Measurements from ENCODE around the gene DPT.

DPT gene

GRCh38 chr1:168698453-168698852 lies 30.6 kb downstream of the DPT start:
- DNase-seq (ENCODE audit: low read depth): no peak

- DNase-seq (ENCODE audit: low read depth): no peak
Observed at GRCh38 chr1:168697356-168698126, 31.5 kb downstream of the DPT start.

GRCh38 chr1:168696125-168696760 lies 32.8 kb downstream of the DPT start:
- DNase-seq (ENCODE audit: low read depth): no peak

GRCh38 chr1:168693872-168694238 lies 35.2 kb downstream of the DPT start:
- DNase-seq (ENCODE audit: low read depth): no peak

GRCh38 chr1:168693197-168693871 lies 35.7 kb downstream of the DPT start:
- no peak for DNase-seq (ENCODE audit: low read depth)

GRCh38 chr1:168692472-168692871 lies 36.5 kb downstream of the DPT start:
- DNase-seq (ENCODE audit: low read depth): no peak

GRCh38 chr1:168691541-168691940 lies 37.5 kb downstream of the DPT start:
- no peak for DNase-seq (ENCODE audit: low read depth)

- DNase-seq (ENCODE audit: low read depth): no peak
Observed at GRCh38 chr1:168689726-168690602, 39.0 kb downstream of the DPT start.

- DNase-seq (ENCODE audit: low read depth): no peak
Observed at GRCh38 chr1:168689327-168689657, 39.7 kb downstream of the DPT start.

- no peak for DNase-seq (ENCODE audit: low read depth)
Observed at GRCh38 chr1:168688644-168689326, 40.2 kb downstream of the DPT start.

- no peak for DNase-seq (ENCODE audit: low read depth)
Observed at GRCh38 chr1:168687816-168688215, 41.2 kb downstream of the DPT start.

GRCh38 chr1:168686666-168687065 lies 42.3 kb downstream of the DPT start:
- DNase-seq (ENCODE audit: low read depth): no peak

GRCh38 chr1:168683871-168684270 lies 45.1 kb downstream of the DPT start:
- DNase-seq (ENCODE audit: low read depth): no peak

- no peak for DNase-seq (ENCODE audit: low read depth)
Observed at GRCh38 chr1:168676861-168677260, 52.1 kb downstream of the DPT start.

- no peak for DNase-seq (ENCODE audit: low read depth)
Observed at GRCh38 chr1:168676029-168676812, 52.8 kb downstream of the DPT start.

GRCh38 chr1:168673974-168674683 lies 54.9 kb downstream of the DPT start:
- DNase-seq (ENCODE audit: low read depth): no peak

- DNase-seq (ENCODE audit: low read depth): no peak
Observed at GRCh38 chr1:168672278-168672677, 56.7 kb downstream of the DPT start.

- DNase-seq (ENCODE audit: low read depth): no peak
Observed at GRCh38 chr1:168671782-168672181, 57.2 kb downstream of the DPT start.

GRCh38 chr1:168665975-168666374 lies 63.0 kb downstream of the DPT start:
- DNase-seq (ENCODE audit: low read depth): no peak

GRCh38 chr1:168664069-168664834 lies 64.8 kb downstream of the DPT start:
- no peak for DNase-seq (ENCODE audit: low read depth)
